Measurements from ENCODE around the gene COL5A1.
"Not testable (repeated sequence)": the region's sequence is repeated elsewhere in the genome, so short reads cannot be mapped to it uniquely, and the experiment has no call there.

Gene COL5A1

GRCh38 chr9:134641990-134642384, 384 bp downstream of the COL5A1 start:
- DNase-seq = no peak

- DNase-seq = no peak
These were observed 980 bp downstream of the COL5A1 start for GRCh38 chr9:134642385-134643181.

GRCh38 chr9:134643222-134643671, 1.6 kb downstream of the COL5A1 start:
- DNase-seq = no peak

- DNase-seq = not testable (repeated sequence)
These were observed 2.8 kb downstream of the COL5A1 start for GRCh38 chr9:134644401-134644724.

- no peak for DNase-seq
These were observed 3.4 kb downstream of the COL5A1 start for GRCh38 chr9:134644725-134645606.

GRCh38 chr9:134645607-134646365, 4.2 kb downstream of the COL5A1 start:
- no peak for DNase-seq

GRCh38 chr9:134647359-134648080, 5.9 kb downstream of the COL5A1 start:
- DNase-seq = no peak

GRCh38 chr9:134648701-134649530, 7.3 kb downstream of the COL5A1 start:
- DNase-seq = no peak

GRCh38 chr9:134650431-134651190, 9.0 kb downstream of the COL5A1 start:
- DNase-seq = no peak

GRCh38 chr9:134651226-134651905, 9.8 kb downstream of the COL5A1 start:
- no peak for DNase-seq

GRCh38 chr9:134652291-134653225, 11.0 kb downstream of the COL5A1 start:
- no peak for DNase-seq

GRCh38 chr9:134653259-134654009, 11.8 kb downstream of the COL5A1 start:
- no peak for DNase-seq

- DNase-seq = no peak
These were observed 13.5 kb downstream of the COL5A1 start for GRCh38 chr9:134655101-134655500.

GRCh38 chr9:134655586-134656333, 14.2 kb downstream of the COL5A1 start:
- no peak for DNase-seq

- no peak for DNase-seq
These were observed 14.9 kb downstream of the COL5A1 start for GRCh38 chr9:134656334-134657006.

GRCh38 chr9:134657666-134658377, 16.2 kb downstream of the COL5A1 start:
- no peak for DNase-seq

All from NCI-H1436 treated with DMSO at 0.1 percent for 48 hours (cell line).